WTC11 (cell line): ENCODE results near the gene CD247. TPM values are rescaled to one million over a fixed set of nuclear protein-coding genes. Genes with fewer than 3 reads are reported as not detected.

Experiments
- ATAC-seq: fragments of 200-7000 bp; cut with Tn5 transposase; 2 replicates; pipeline ENCODE4 v1.10.0; 2021; ENCODE audit warnings: mild to moderate bottlenecking, moderate library complexity
- CTCF ChIA-PET: fragments of 300-600 bp; sonication (Branson Sonifier 250); formaldehyde crosslinking; loops from one replicate; lab custom pipeline; 2021; ENCODE audit warnings: antibody characterized with exemption; lab: Charles Lee
- POLR2A ChIA-PET: fragments of 350-600 bp; sonication (Branson Sonifier 250); formaldehyde crosslinking; loops from one replicate; lab custom pipeline; 2021; ENCODE audit warnings: antibody characterized with exemption; lab: Charles Lee
- DNase-seq: peaks from one replicate; pipeline ENCODE4 v3.0.0; 2021; ENCODE audit warnings: low spot score
- H3K27ac Mint-ChIP-seq: 2 replicates; pipeline ENCODE4 v1.8.0; 2021; ENCODE audit warnings: mixed read lengths
- H3K27me3 Mint-ChIP-seq: 2 replicates; pipeline ENCODE4 v1.8.0; 2021; ENCODE audit warnings: low read depth, mild to moderate bottlenecking, moderate library complexity, mixed read lengths
- H3K36me3 Mint-ChIP-seq: 2 replicates; pipeline ENCODE4 v1.8.0; 2021; ENCODE audit warnings: mixed read lengths
- H3K4me1 Mint-ChIP-seq: 2 replicates; pipeline ENCODE4 v1.8.0; 2022; ENCODE audit warnings: mixed read lengths
- H3K4me3 Mint-ChIP-seq: 2 replicates; pipeline ENCODE4 v1.8.0; 2021; ENCODE audit warnings: mild to moderate bottlenecking, moderate library complexity, mixed read lengths
- H3K9me3 Mint-ChIP-seq: 2 replicates; pipeline ENCODE4 v1.8.0; 2021; ENCODE audit warnings: mixed read lengths
- ATF6 ChIP-seq: sonication (generic); formaldehyde crosslinking; IDR thresholded peaks from 2 replicates; pipeline ENCODE4 v1.8.1; 2023; ENCODE audit warnings: mild to moderate bottlenecking, missing genetic modification reagents
- ELF4 ChIP-seq: sonication (generic); formaldehyde crosslinking; IDR thresholded peaks from 2 replicates; pipeline ENCODE4 v1.8.1; 2022; ENCODE audit warnings: low read depth, mild to moderate bottlenecking, moderate library complexity, missing genetic modification reagents
- HMGXB4 ChIP-seq: sonication (generic); formaldehyde crosslinking; IDR thresholded peaks from 2 replicates; pipeline ENCODE4 v1.8.1; 2023; ENCODE audit warnings: mild to moderate bottlenecking, moderate library complexity, missing genetic modification reagents
- IRF2 ChIP-seq: sonication (generic); formaldehyde crosslinking; IDR thresholded peaks from 2 replicates; pipeline ENCODE4 v1.8.0; 2022; ENCODE audit warnings: low read depth, missing genetic modification reagents, borderline replicate concordance
- KAT7 ChIP-seq: sonication (generic); formaldehyde crosslinking; IDR thresholded peaks from 2 replicates; pipeline ENCODE4 v1.8.1; 2023; ENCODE audit warnings: missing genetic modification reagents, mild to moderate bottlenecking, borderline replicate concordance
- MYBL2 ChIP-seq: sonication (generic); formaldehyde crosslinking; IDR thresholded peaks from 2 replicates; pipeline ENCODE4 v1.8.1; 2023; ENCODE audit warnings: mild to moderate bottlenecking, moderate library complexity, missing genetic modification reagents
- NFYB ChIP-seq: sonication (generic); formaldehyde crosslinking; conservative IDR thresholded peaks from 2 replicates; pipeline ENCODE4 v1.8.0; 2022; ENCODE audit warnings: low read depth, missing genetic modification reagents
- NR1H2 ChIP-seq: sonication (generic); formaldehyde crosslinking; IDR thresholded peaks from 2 replicates; pipeline ENCODE4 v1.9.0; 2021; ENCODE audit warnings: mild to moderate bottlenecking, moderate library complexity, missing genetic modification reagents
- NR3C1 ChIP-seq: sonication (generic); formaldehyde crosslinking; conservative IDR thresholded peaks from 2 replicates; pipeline ENCODE4 v1.8.1; 2023; ENCODE audit warnings: low read depth, mild to moderate bottlenecking, missing genetic modification reagents
- TEAD1 ChIP-seq: sonication (generic); formaldehyde crosslinking; IDR thresholded peaks from 2 replicates; pipeline ENCODE4 v1.8.0; 2022; ENCODE audit warnings: mild to moderate bottlenecking, missing genetic modification reagents
- ZNF121 ChIP-seq: sonication (generic); formaldehyde crosslinking; IDR thresholded peaks from 2 replicates; pipeline ENCODE4 v1.8.0; 2023; ENCODE audit warnings: missing genetic modification reagents
- ZNF219 ChIP-seq: sonication (generic); formaldehyde crosslinking; IDR thresholded peaks from 2 replicates; pipeline ENCODE4 v1.8.0; 2023; ENCODE audit warnings: missing genetic modification reagents, mild to moderate bottlenecking, borderline replicate concordance
- ZNF423 ChIP-seq: fragments of 250-450 bp; sonication (Bioruptor Pico); IDR thresholded peaks from 2 replicates; pipeline ENCODE4 v2.1.2; 2022; ENCODE audit warnings: mild to moderate bottlenecking, moderate library complexity
- total RNA-seq: library from RNA; stranded (reverse); gene quantifications from 3 replicates; pipeline ENCODE4 v1.2.3, GENCODE V29; 2021
- TF ChIP-seq, protein P1 (sequence below): fragments of 200-600 bp; IDR thresholded peaks from 2 replicates; pipeline ENCODE4 v1.8.0; 2022; ENCODE audit warnings: antibody characterized with exemption
- TF ChIP-seq, protein P2 (sequence below): fragments of 250-450 bp; sonication (Bioruptor Pico); IDR thresholded peaks from 2 replicates; pipeline ENCODE4 v1.9.0; 2021; ENCODE audit warnings: mild to moderate bottlenecking
- TF ChIP-seq, protein P3 (sequence below): sonication (generic); formaldehyde crosslinking; IDR thresholded peaks from 2 replicates; pipeline ENCODE4 v1.8.1; 2022; ENCODE audit warnings: low read depth, mild to moderate bottlenecking, moderate library complexity, missing genetic modification reagents, borderline replicate concordance

Gene CD247
- total RNA-seq, 1 experiment from 2014 or later = 1.8 TPM

DNA sequence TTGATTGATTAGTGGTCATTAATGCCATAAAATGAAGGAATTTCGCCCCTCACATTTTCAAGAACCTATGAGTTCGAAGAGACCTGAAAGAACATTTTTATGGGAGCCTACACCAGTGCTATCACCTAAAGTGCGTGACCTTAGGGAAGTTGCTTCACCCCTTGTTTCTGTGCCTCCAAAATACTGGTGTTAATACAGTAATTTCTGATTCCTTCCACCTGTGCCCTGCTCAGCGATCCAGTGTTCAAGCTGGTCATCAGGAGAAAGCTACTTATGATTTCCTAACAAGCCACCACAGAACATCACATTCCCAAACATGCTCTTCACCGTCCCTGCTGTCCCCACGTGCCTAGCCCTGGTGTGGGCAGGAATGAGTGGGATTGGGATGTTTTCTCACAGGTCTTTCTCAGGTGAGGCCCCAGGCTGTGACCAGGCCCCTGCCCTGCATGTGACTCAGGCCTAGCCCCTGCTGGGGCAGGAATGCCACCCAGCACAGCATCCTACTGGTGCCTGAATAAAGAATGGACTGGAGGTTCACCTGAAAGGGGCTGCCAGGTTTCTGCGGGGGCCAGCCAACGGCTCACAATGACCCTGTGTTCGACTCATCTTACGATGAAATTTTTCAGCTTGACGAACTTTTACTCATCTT, 60.3 kb downstream of the CD247 start:
- H3K4me1 Mint-ChIP-seq = peaks cover 24% of the 10 kb centered on the region
- no peaks in the 10 kb centered on the region for H3K36me3 Mint-ChIP-seq
- ChIA-PET POLR2A (interaction anchor here (0.7 kb wide), 1 partner anchor 565 kb away, joined by 6 read pairs; no protein-coding TSS in a partner anchor), CTCF (interaction anchor here (0.7 to 1.2 kb wide), 4 partner anchors 75 to 1582 kb away, joined by 3 to 7 read pairs (median 5); no protein-coding TSS in a partner anchor)
- H3K27me3 Mint-ChIP-seq = peaks cover 38% of the 10 kb centered on the region
- no peaks in the 10 kb centered on the region for H3K9me3 Mint-ChIP-seq
- ATAC-seq (no peak), DNase-seq (no peak)
- H3K4me3 Mint-ChIP-seq = no peak overlapping the region
- TF ChIP-seq ZNF423 (CRISPR knock-in tag) (0 out of 2 replicates have a peak, but pooled peaks have one; percentile 35), NR3C1 (CRISPR knock-in tag) (no peak), ELF4 (CRISPR knock-in tag) (no peak), ZNF121 (CRISPR knock-in tag) (no peak), TEAD1 (CRISPR knock-in tag) (0 out of 2 replicates have a peak, but pooled peaks have one; percentile 41)
- TF ChIP-seq, protein P1, sequence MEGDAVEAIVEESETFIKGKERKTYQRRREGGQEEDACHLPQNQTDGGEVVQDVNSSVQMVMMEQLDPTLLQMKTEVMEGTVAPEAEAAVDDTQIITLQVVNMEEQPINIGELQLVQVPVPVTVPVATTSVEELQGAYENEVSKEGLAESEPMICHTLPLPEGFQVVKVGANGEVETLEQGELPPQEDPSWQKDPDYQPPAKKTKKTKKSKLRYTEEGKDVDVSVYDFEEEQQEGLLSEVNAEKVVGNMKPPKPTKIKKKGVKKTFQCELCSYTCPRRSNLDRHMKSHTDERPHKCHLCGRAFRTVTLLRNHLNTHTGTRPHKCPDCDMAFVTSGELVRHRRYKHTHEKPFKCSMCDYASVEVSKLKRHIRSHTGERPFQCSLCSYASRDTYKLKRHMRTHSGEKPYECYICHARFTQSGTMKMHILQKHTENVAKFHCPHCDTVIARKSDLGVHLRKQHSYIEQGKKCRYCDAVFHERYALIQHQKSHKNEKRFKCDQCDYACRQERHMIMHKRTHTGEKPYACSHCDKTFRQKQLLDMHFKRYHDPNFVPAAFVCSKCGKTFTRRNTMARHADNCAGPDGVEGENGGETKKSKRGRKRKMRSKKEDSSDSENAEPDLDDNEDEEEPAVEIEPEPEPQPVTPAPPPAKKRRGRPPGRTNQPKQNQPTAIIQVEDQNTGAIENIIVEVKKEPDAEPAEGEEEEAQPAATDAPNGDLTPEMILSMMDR = no peak
- TF ChIP-seq, protein P2, sequence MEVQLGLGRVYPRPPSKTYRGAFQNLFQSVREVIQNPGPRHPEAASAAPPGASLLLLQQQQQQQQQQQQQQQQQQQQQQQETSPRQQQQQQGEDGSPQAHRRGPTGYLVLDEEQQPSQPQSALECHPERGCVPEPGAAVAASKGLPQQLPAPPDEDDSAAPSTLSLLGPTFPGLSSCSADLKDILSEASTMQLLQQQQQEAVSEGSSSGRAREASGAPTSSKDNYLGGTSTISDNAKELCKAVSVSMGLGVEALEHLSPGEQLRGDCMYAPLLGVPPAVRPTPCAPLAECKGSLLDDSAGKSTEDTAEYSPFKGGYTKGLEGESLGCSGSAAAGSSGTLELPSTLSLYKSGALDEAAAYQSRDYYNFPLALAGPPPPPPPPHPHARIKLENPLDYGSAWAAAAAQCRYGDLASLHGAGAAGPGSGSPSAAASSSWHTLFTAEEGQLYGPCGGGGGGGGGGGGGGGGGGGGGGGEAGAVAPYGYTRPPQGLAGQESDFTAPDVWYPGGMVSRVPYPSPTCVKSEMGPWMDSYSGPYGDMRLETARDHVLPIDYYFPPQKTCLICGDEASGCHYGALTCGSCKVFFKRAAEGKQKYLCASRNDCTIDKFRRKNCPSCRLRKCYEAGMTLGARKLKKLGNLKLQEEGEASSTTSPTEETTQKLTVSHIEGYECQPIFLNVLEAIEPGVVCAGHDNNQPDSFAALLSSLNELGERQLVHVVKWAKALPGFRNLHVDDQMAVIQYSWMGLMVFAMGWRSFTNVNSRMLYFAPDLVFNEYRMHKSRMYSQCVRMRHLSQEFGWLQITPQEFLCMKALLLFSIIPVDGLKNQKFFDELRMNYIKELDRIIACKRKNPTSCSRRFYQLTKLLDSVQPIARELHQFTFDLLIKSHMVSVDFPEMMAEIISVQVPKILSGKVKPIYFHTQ = no peak
- H3K27ac Mint-ChIP-seq = no peak overlapping the region

GRCh38 chr1:167456926-167457325, 61.4 kb downstream of the CD247 start:
- DNase-seq (no peak), ATAC-seq (no peak)
- Mint-ChIP-seq H3K4me1 (peaks cover 24% of the 10 kb centered on the region), H3K27me3 (peaks cover 46% of the 10 kb centered on the region), H3K27ac (no peak overlapping the region), H3K9me3 (no peaks in the 10 kb centered on the region), H3K4me3 (no peak overlapping the region), H3K36me3 (no peaks in the 10 kb centered on the region)
- TF ChIP-seq, protein P3, sequence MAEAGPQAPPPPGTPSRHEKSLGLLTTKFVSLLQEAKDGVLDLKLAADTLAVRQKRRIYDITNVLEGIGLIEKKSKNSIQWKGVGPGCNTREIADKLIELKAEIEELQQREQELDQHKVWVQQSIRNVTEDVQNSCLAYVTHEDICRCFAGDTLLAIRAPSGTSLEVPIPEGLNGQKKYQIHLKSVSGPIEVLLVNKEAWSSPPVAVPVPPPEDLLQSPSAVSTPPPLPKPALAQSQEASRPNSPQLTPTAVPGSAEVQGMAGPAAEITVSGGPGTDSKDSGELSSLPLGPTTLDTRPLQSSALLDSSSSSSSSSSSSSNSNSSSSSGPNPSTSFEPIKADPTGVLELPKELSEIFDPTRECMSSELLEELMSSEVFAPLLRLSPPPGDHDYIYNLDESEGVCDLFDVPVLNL (CRISPR knock-in tag) = no peak
- ChIA-PET CTCF (interaction anchor here (0.7 to 3.9 kb wide), 5 partner anchors 77 to 398 kb away, joined by 3 to 33 read pairs (median 7); partner anchors contain the start of gene POU2F1), POLR2A (interaction anchor here (2.7 kb wide), 1 partner anchor 97 kb away, joined by 8 read pairs; the partner anchor contains the start of gene CREG1)

- TF ChIP-seq KAT7 (no peak), IRF2 (CRISPR knock-in tag) (no peak), ATF6 (CRISPR knock-in tag) (no peak), ZNF219 (no peak), MYBL2 (no peak), NR1H2 (CRISPR knock-in tag) (no peak), NFYB (no peak), HMGXB4 (CRISPR knock-in tag) (no peak), ELF4 (CRISPR knock-in tag) (no peak)
- TF ChIP-seq, protein P1 = no peak
- ChIA-PET POLR2A (interaction anchor here (2.7 kb wide), 1 partner anchor 97 kb away, joined by 8 read pairs; the partner anchor contains the start of gene CREG1), CTCF (interaction anchor here (0.7 to 3.9 kb wide), 8 partner anchors 9 to 236 kb away, joined by 3 to 33 read pairs (median 5); partner anchors contain the start of gene POU2F1)
- H3K27ac Mint-ChIP-seq = no peak overlapping the region
- ATAC-seq (no peak), DNase-seq (no peak)
- no peaks in the 10 kb centered on the region for H3K36me3 Mint-ChIP-seq
- H3K4me3 Mint-ChIP-seq = peak overlapping the region; percentile 68
- H3K4me1 Mint-ChIP-seq = peaks cover 24% of the 10 kb centered on the region
- H3K9me3 Mint-ChIP-seq = no peaks in the 10 kb centered on the region
- H3K27me3 Mint-ChIP-seq = peaks cover 46% of the 10 kb centered on the region
These were observed 61.8 kb downstream of the CD247 start for GRCh38 chr1:167456524-167456923.
